Neural progenitor cell (in vitro differentiated cells): ENCODE measurements around the gene RBM47. TPM values are rescaled to one million over a fixed set of nuclear protein-coding genes. Genes with fewer than 3 reads are reported as not detected.
"Not testable (repeated sequence)": the region's sequence is repeated elsewhere in the genome, so short reads cannot be mapped to it uniquely, and the experiment has no call there.

ENCODE experiments used
- DNase-seq: peaks from one replicate; pipeline ENCODE4 v3.0.0-alpha.2; 2016; ENCODE audit warnings: low spot score
- H2AFZ ChIP-seq: fragments of 200-600 bp; sonication (generic); replicated peaks from 2 replicates; pipeline ENCODE4 v1.6.1; 2016; ENCODE audit warnings: antibody characterized with exemption
- H3F3A ChIP-seq: fragments of 200-600 bp; sonication (generic); 2 replicates; pipeline ENCODE4 v1.6.1; 2016; ENCODE audit warnings: antibody characterized with exemption, low read depth
- H3K27ac ChIP-seq: fragments of 200-600 bp; sonication (generic); 2 replicates; pipeline ENCODE4 v1.5.1; 2016; ENCODE audit warnings: mild to moderate bottlenecking
- H3K27me3 ChIP-seq: fragments of 200-600 bp; sonication (generic); 2 replicates; pipeline ENCODE4 v1.6.1; 2016; ENCODE audit warnings: mild to moderate bottlenecking, moderate library complexity
- H3K36me3 ChIP-seq: fragments of 200-600 bp; sonication (generic); 2 replicates; pipeline ENCODE4 v1.5.1; 2016
- H3K4me1 ChIP-seq: fragments of 200-600 bp; sonication (generic); 2 replicates; pipeline ENCODE4 v1.6.1; 2016; ENCODE audit warnings: mixed run types
- H3K4me2 ChIP-seq: fragments of 200-600 bp; sonication (generic); 2 replicates; pipeline ENCODE4 v1.6.1; 2016
- H3K4me3 ChIP-seq: fragments of 200-600 bp; sonication (generic); 2 replicates; pipeline ENCODE4 v1.5.1; 2016
- H3K79me2 ChIP-seq: fragments of 200-600 bp; sonication (generic); 2 replicates; pipeline ENCODE4 v1.6.1; 2016; ENCODE audit warnings: low read depth
- H3K9ac ChIP-seq: fragments of 200-600 bp; sonication (generic); 2 replicates; pipeline ENCODE4 v1.6.1; 2016
- H3K9me3 ChIP-seq: fragments of 200-600 bp; sonication (generic); 2 replicates; pipeline ENCODE4 v1.5.1; 2016; ENCODE audit warnings: low read depth
- H4K20me1 ChIP-seq: fragments of 200-600 bp; sonication (generic); 2 replicates; pipeline ENCODE4 v1.6.1; 2016; ENCODE audit warnings: low read depth
- H3K27ac Mint-ChIP-seq: 3 replicates; pipeline ENCODE4 v1.8.0; 2021; ENCODE audit warnings: mixed read lengths
- H3K27me3 Mint-ChIP-seq: 2 replicates; pipeline ENCODE4 v1.8.0; 2022; ENCODE audit warnings: low read depth, mild to moderate bottlenecking, inconsistent platforms, moderate library complexity, mixed read lengths; ENCODE audit not compliant: insufficient read depth
- H3K36me3 Mint-ChIP-seq: 3 replicates; pipeline ENCODE4 v1.8.0; 2021; ENCODE audit warnings: mixed read lengths
- H3K4me1 Mint-ChIP-seq: 3 replicates; pipeline ENCODE4 v1.8.0; 2021; ENCODE audit warnings: mixed read lengths
- H3K4me3 Mint-ChIP-seq: 3 replicates; pipeline ENCODE4 v1.8.0; 2021; ENCODE audit warnings: mild to moderate bottlenecking, moderate library complexity, mixed read lengths
- H3K9me3 Mint-ChIP-seq: 3 replicates; pipeline ENCODE4 v1.8.0; 2020; ENCODE audit warnings: mixed read lengths
- EZH2 ChIP-seq: fragments of 200-600 bp; sonication (generic); IDR thresholded peaks from 2 replicates; pipeline ENCODE4 v1.6.1; 2017; ENCODE audit warnings: antibody characterized with exemption, mild to moderate bottlenecking, moderate library complexity
- EZH2phosphoT487 ChIP-seq: fragments of 200-600 bp; sonication (generic); IDR thresholded peaks from 2 replicates; pipeline ENCODE4 v1.6.1; 2017; ENCODE audit warnings: antibody characterized with exemption
- total RNA-seq: library from RNA; depleted of rRNA; stranded (reverse); fragments of >200 nt; gene quantifications from 2 replicates; pipeline ENCODE4 v1.2.3, GENCODE V29; 2015; ENCODE audit warnings: low replicate concordance
- TF ChIP-seq, protein P1 (sequence below): fragments of 200-600 bp; sonication (generic); IDR thresholded peaks from 2 replicates; pipeline ENCODE4 v1.5.1; 2017; ENCODE audit warnings: antibody characterized with exemption, mild to moderate bottlenecking

Gene RBM47
- total RNA-seq, 1 donor from 2014 or later, result 2.9 TPM

DNA sequence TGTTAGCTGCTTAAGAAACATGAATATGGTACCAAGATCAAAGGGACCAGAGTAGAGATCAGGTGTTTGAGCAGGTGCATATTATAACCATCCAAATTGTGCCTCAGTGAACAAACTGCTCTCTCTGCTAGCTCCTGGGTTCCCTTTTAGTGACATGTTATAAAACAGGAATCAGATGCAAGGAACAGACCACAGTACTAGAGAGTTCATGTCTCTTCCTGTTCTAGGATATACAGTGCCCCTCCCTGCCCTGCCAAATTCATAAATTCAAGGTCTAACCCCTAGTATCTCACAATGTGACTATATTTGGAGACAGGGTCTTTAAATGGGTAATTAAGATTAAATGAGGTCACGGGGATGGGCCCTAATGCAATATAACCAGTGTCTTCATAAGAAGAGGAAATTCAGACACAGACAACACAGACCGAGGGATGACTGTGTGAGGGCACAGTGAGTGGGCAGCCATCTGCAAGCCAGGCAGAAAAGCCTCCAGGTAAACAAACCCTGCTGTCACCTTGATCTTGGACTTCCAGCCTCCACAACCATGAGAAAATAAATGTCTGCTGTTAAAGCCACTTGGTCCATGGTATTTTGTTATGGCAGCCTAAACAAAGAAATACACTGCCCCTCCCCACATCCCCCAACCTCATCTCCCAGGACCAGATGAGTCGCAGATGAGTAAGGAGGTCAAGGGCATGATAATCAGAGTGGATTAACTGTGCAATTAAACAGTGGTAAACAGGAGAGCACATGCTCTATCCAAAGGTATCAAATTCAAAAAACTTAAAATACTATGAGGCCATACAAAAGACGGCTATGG lies 82.5 kb downstream of the RBM47 start:
- no peaks in the 10 kb centered on the region for H3K9me3 ChIP-seq
- peaks cover 8% of the 10 kb centered on the region for H3K4me1 Mint-ChIP-seq
- H2AFZ ChIP-seq, result no peak overlapping the region
- H3K27ac ChIP-seq, result no peak overlapping the region
- H3K79me2 ChIP-seq, result no peaks in the 10 kb centered on the region
- H3K36me3 ChIP-seq, result no peaks in the 10 kb centered on the region
- DNase-seq, result no peak
- H3K4me2 ChIP-seq, result no peak overlapping the region
- TF ChIP-seq EZH2phosphoT487 (no peak), EZH2 (no peak)
- TF ChIP-seq, protein P1, sequence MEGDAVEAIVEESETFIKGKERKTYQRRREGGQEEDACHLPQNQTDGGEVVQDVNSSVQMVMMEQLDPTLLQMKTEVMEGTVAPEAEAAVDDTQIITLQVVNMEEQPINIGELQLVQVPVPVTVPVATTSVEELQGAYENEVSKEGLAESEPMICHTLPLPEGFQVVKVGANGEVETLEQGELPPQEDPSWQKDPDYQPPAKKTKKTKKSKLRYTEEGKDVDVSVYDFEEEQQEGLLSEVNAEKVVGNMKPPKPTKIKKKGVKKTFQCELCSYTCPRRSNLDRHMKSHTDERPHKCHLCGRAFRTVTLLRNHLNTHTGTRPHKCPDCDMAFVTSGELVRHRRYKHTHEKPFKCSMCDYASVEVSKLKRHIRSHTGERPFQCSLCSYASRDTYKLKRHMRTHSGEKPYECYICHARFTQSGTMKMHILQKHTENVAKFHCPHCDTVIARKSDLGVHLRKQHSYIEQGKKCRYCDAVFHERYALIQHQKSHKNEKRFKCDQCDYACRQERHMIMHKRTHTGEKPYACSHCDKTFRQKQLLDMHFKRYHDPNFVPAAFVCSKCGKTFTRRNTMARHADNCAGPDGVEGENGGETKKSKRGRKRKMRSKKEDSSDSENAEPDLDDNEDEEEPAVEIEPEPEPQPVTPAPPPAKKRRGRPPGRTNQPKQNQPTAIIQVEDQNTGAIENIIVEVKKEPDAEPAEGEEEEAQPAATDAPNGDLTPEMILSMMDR, result no peak
- H3K27ac Mint-ChIP-seq, result no peak overlapping the region
- H3K27me3 ChIP-seq, result no peaks in the 10 kb centered on the region
- peaks cover 5% of the 10 kb centered on the region for H3K27me3 Mint-ChIP-seq
- H3K9ac ChIP-seq, result no peak overlapping the region
- no peaks in the 10 kb centered on the region for H3F3A ChIP-seq
- H3K9me3 Mint-ChIP-seq, result no peaks in the 10 kb centered on the region
- H4K20me1 ChIP-seq, result no peaks in the 10 kb centered on the region
- H3K4me1 ChIP-seq, result no peaks in the 10 kb centered on the region
- no peak overlapping the region for H3K4me3 ChIP-seq
- H3K36me3 Mint-ChIP-seq, result no peaks in the 10 kb centered on the region
- H3K4me3 Mint-ChIP-seq, result no peak overlapping the region

DNA sequence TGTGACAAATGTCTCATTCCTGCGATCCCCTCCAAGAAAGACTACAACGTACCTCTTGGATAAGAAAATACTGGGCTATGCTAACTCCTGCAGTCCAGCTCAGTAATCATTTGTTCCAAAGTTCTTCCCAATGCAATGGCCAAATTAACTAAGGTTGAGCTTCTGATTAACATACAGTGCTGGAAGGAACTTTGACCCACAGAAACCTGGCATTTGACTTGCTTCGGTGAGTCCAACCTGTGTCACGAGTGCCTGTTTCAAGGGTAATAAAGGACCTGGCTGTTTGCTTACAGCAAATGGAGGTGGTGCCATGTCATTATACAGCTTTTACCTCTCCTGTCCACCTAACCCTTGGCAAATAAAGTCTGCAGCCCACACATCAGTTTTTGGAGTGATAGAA lies 83.2 kb downstream of the RBM47 start:
- no peak for DNase-seq
- Histone ChIP-seq H3K27me3 (no peaks in the 10 kb centered on the region), H3K79me2 (no peaks in the 10 kb centered on the region), H4K20me1 (no peaks in the 10 kb centered on the region), H3K9me3 (no peaks in the 10 kb centered on the region), H3K36me3 (no peaks in the 10 kb centered on the region), H3F3A (no peaks in the 10 kb centered on the region), H3K27ac (no peak overlapping the region), H3K4me1 (no peaks in the 10 kb centered on the region), H3K4me2 (no peak overlapping the region), H2AFZ (no peak overlapping the region), H3K4me3 (no peak overlapping the region), H3K9ac (no peak overlapping the region)
- Mint-ChIP-seq H3K27ac (no peak overlapping the region), H3K27me3 (peaks cover 5% of the 10 kb centered on the region), H3K4me3 (no peak overlapping the region), H3K36me3 (no peaks in the 10 kb centered on the region), H3K4me1 (peaks cover 8% of the 10 kb centered on the region), H3K9me3 (no peaks in the 10 kb centered on the region)
- TF ChIP-seq, protein P1, result no peak
- TF ChIP-seq EZH2phosphoT487 (no peak), EZH2 (no peak)

DNA sequence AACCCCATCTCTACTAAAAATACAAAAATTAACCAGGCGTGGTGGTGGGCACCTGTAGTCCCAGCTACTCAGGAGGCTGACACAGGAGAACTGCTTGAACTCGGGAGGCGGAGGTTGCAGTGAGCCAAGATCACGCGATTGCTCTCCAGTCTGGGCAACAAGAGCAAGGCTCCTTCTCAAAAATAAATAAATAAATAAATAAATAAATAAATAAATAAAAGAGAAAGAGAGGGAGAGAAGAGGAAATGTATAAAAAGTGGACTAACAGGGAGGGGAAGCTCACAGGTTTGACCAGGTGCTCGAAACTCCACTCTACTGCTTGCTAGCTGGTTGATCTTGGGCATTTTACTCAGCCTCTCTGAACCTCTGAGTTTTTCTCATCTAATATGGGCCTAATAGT lies 84.2 kb downstream of the RBM47 start:
- not testable (repeated sequence) for H3F3A ChIP-seq, H3K27me3 Mint-ChIP-seq, H2AFZ ChIP-seq, H3K4me1 ChIP-seq, H3K9me3 ChIP-seq, H3K4me3 ChIP-seq, H4K20me1 ChIP-seq, H3K4me2 ChIP-seq, H3K27ac Mint-ChIP-seq, H3K4me3 Mint-ChIP-seq, H3K79me2 ChIP-seq, H3K36me3 ChIP-seq, H3K9ac ChIP-seq, H3K4me1 Mint-ChIP-seq, H3K27me3 ChIP-seq, H3K9me3 Mint-ChIP-seq, H3K36me3 Mint-ChIP-seq, H3K27ac ChIP-seq, DNase-seq

DNA sequence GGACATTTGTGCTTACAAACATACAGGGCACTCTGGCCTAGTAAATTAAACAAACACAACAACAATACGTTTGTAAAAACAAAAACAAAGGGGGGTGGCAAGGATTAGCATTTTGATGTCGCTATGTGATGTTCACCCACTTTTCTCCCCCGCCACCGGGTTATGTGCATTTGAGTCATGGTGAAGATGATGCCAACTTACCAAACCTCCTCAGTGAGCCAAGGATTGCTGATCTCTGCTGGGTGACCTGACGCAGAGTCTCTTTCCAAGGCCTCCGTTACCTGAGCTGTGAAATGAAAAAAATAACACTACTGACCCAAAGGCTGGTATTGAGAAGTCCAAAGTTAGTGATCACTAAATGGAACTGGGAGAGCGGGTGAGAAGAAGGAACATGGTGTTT lies 85.4 kb downstream of the RBM47 start:
- Histone ChIP-seq H3K9me3 (no peaks in the 10 kb centered on the region), H3K36me3 (no peaks in the 10 kb centered on the region), H3K79me2 (no peaks in the 10 kb centered on the region), H3K4me1 (no peaks in the 10 kb centered on the region), H3K4me3 (no peak overlapping the region), H4K20me1 (no peaks in the 10 kb centered on the region), H3K27me3 (no peaks in the 10 kb centered on the region), H3K4me2 (no peak overlapping the region), H3K9ac (no peak overlapping the region), H3F3A (no peaks in the 10 kb centered on the region), H3K27ac (no peak overlapping the region), H2AFZ (no peak overlapping the region)
- Mint-ChIP-seq H3K9me3 (no peaks in the 10 kb centered on the region), H3K27me3 (peaks cover 5% of the 10 kb centered on the region), H3K4me3 (no peak overlapping the region), H3K4me1 (peaks cover 8% of the 10 kb centered on the region), H3K27ac (no peak overlapping the region), H3K36me3 (no peaks in the 10 kb centered on the region)
- no peak for DNase-seq
- TF ChIP-seq EZH2phosphoT487, result no peak
- no peak for TF ChIP-seq EZH2
- TF ChIP-seq, protein P1, result no peak
